Measurements from ENCODE around the gene ANO1. TPM values are rescaled to one million over a fixed set of nuclear protein-coding genes. Genes with fewer than 3 reads are reported as not detected.

The ANO1 gene
- total RNA-seq, 1 donor from 2014 or later: 0.41 TPM

DNA sequence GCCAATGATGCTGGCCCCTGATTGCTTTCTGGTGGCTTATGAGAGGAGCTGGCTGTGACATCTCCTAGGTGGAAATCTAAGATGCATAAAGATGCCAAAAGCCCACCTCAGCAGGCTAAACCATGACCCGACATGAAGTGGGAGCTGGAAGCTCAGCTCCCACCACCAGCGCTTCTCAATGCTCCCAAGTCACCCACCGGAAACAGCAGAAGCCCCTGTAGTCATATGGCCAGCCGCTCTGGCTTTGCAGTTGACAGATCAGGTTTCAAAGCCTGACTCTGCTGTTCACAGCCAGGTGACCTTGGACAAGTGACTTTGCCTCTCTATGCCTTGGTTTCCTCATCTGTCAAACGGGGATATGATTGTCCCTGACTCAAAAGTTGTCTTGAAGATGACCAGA, 29.1 kb upstream of the ANO1 start:
- DNase-seq (ENCODE audit: low spot score in 2 of 2) (no peak), FAIRE-seq (no peak)

DNA sequence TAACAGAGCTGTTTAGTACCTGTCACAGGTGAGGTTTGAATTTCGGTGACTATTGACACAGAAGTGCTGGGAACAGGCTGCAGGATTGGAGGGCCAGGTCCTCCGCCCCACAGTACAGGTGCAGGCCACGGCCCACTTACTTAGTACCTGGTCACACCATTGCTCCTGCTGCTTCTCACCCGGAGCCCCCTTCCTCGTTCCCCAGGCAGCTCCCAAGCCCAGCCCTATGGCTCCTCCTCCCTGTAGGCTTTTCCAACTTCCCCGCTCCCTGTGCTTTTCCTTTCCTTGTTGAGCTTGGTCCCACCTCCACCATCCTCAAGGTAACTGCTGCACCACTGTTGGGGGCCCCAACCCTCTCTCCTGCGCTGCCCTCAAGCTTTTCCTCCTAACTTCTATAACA, 27.9 kb upstream of the ANO1 start:
- no peak for DNase-seq (ENCODE audit: low spot score in 2 of 2)
- FAIRE-seq: no peak

DNA sequence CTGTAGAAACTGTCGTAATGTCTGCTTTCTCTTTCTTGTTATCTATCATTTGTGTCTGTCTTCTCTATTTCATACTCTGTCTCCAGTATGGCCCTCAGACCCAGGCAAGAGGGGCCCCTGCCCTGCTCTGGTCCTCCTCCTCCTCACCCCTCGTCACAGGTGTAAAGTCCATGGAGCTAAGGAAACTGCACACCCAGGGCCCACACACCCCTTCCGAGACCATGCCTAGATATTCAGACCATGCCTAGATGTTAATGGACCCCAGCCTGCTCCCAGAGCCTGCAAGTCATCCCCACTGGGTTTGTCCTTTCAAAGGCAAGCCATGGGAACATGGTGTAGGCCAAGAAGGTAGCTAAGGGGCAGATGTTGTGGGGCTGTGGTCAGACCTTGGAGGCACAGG, 24.1 kb upstream of the ANO1 start:
- no peak for FAIRE-seq

DNA sequence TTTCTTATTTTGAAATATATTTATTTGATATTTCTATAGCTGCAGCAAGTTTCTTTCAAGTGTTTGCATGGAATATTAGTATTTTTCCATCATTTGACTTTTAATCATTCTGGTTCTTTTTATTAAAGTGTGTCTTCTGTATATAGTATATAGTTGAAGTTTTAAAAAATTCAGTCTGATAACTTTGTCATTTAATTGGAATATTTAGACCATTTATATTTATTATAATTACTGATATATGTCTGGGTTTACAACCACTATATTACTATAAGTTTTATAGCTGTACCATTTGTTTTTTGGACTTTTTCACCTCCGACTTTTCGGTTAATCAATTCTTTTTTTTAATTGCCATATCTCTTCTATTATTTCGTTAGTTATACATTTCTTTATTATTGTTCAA, 22.7 kb upstream of the ANO1 start:
- DNase-seq (ENCODE audit: low spot score in 2 of 2) (no peak), FAIRE-seq (peak; percentile 82)

More for the DNA sequence above, 24.1 kb upstream of the ANO1 start:
- no peak for DNase-seq (ENCODE audit: low spot score in 2 of 2)

DNA sequence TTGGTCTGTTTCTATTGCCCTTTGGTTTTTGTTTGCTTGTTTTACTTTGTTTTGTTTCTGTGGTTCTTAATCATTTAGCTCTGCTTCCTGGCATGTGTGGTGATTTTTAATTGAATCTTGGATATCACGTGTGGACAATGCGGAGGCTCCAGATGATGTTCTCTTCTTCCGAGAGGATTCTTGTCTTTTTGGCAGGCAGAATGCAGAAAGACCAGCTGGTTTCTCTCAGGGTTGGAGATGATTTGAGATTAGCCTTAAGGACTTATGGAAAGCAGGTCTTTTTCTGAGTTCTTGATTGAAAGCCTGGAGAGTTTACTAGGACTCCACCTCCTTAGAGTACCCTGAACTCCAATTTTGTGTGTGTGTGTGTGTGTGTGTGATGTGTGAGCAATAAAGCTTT, 21.0 kb upstream of the ANO1 start:
- no peak for FAIRE-seq
- DNase-seq (ENCODE audit: low spot score in 2 of 2): no peak

DNA sequence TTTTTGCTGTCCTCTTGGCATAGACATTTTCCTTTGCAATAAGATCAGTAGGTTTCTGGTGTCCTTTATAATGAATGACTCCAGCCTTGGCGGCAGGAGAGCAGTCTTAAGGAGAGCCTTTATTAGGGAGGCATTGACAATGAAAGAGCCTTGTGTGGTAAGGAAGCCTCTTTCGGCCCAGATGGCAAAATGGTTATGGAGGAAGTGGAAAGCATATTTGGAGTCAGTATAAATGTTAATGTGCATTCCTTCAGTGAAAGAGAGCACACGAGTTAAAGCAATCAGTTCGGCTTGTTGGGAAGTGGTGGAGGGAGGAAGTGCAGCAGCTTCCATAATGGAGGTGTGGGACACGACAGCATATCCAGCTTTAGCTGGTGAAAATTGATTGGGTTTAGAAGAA, 18.1 kb upstream of the ANO1 start:
- no peak for FAIRE-seq

DNA sequence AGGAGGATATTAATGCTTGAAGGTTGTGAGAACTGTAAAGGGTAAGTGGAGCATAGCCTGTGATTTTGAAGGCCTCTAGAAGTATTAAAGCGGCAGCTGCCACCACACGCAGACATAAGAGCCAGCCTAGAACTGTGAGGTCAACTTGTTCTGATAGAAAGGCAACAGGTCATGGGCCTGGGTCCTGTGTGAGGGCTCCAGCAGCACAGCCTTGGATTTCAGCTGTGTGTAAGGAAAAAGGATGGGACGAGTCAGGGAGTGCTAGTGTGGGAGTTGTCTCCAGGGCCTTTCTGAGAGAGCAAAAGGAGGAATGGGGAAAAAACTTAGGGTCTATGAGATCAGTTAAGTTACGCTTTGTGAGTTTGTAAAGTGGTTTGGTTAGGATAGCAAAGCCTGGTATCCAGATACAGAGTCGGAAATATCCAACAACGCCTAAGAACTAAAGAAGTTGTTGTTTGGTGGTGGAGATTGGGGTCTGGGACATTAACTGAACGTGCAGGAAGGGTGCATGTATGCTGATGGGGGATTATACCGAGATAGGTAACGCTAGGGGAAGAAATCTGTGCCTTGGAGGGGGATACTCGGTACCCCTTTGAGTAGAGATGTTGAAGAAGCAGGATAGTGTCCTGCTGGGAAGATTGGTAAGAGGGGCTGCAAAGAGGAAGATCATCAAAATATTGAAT, 17.4 kb upstream of the ANO1 start:
- DNase-seq (ENCODE audit: low spot score in 2 of 2) (no peak), FAIRE-seq (no peak)

More for the DNA sequence above, 18.1 kb upstream of the ANO1 start:
- no peak for DNase-seq (ENCODE audit: low spot score in 2 of 2)

DNA sequence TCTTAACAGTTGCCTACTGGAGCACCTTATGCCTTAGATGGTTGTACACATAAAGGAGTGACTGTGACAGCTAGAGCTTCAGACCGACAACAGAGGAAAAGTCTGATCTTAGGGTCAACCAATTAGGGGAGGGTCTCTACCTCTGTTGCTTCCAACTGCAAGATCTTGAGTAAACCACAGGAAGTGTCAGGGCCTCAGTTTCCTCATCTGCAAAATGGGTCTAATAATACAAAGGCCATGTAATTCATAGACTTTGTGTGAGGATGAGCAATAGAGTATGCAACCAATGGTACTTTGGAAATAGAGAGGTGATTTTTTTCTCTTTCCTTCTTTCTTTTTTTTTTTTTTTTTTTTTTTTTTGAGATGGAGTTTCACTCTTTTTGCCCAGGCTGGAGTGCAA, 16.4 kb upstream of the ANO1 start:
- FAIRE-seq: no peak
- DNase-seq (ENCODE audit: low spot score in 2 of 2): no peak

DNA sequence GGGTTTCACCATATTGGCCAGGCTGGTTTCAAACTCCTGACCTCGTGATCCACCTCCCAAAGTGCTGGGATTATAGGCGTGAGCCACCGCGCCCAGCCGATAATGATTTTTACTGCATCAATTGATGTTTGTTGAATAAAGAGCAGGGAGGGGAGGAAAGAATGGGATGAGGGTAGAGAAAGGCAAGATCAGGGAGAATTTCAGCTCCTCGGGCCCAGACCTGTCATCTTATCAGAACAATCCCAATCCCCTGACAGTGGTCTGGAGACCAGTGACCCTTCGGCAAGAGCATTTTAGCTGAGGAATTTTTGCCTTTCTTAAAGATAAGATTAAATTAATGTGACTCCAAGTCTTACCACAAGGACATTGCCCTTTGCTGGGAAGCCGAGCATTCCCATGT, 15.0 kb upstream of the ANO1 start:
- FAIRE-seq: no peak

DNA sequence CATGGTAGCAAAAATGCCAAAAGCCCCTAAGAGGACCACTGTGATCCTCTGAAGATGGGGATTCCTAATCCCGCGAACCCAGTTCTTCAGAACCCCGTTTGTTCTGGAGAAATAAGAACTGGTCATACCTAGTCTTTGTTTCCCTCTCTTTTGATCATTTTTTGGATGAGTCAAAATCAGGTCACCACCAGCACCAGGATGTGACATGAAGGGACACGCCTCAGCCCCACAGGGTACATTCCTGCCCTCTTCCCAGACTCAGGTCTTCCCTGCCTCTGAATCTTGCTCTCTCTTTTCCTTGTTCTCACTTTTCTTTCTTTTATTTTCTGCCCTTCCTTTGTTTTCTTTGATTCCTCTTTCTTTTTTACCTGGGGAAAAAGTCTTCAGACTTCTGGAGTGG, 14.6 kb upstream of the ANO1 start:
- DNase-seq (ENCODE audit: low spot score in 2 of 2) (no peak), FAIRE-seq (no peak)

More for the DNA sequence above, 15.0 kb upstream of the ANO1 start:
- no peak for DNase-seq (ENCODE audit: low spot score in 2 of 2)

DNA sequence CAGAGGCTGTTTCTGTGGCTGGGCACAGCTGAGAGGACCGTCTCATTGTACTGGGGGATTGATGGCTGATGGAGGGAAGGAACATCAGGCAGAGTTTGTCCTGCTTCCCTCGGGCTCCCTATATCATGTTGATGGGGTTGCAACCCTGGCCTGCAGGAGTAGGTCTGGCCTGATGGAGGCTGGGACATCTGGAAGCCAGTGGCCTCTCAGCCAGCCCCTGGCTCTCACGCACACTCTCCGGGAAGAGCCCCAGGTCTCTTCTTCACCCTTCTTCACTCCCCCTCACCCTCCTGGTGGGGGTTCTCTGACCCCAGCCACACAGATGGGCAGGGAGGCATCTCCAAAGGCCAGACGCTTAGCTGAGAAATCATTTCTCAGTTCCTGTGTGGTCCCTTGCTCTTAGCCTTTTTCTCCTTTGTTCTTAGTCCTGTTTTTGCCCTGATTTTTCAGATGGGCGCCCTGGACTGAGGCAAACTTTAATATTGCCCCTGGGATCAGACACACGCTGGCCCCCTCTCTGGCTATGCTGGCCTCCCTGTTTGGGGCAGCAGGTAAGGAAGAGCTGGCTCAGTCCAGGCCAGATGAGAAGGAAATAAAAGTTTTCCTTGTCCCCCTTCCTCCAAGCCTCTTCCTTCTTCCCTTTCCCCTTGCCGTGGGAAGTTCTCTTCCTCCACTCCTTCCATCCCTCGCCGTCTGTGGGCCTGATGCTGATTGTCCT, 13.9 kb upstream of the ANO1 start:
- FAIRE-seq (no peak), DNase-seq (ENCODE audit: low spot score in 2 of 2) (no peak)

DNA sequence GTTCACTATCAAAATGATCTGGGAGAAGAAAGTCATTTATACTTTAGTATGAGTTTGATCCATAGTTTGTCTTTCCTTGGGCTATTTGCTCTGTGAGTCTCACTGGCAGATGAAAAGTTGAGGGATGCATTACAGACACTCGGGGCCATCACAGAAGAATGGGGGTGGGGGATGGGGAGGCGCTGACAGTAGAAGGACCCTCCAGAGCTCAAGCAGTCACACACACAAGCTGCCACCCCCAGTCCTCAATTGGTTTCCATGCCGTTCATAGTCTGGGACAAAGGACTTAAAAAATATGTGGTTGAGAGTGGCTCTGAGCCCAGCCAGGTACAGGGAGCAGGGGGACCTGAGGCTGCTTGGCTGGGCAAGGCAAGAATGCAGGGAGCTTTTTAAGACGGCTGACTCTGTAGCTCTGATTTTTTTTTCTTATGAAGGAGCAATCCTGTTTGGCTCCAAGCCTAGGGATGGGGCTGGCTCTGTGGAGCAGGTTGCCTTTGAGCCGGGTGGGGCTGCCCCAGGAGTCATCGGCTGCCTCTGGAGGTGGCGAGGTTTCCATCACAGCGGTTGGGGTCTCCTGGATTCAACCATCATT, 13.3 kb upstream of the ANO1 start:
- no peak for FAIRE-seq
- DNase-seq (ENCODE audit: low spot score in 2 of 2): no peak

DNA sequence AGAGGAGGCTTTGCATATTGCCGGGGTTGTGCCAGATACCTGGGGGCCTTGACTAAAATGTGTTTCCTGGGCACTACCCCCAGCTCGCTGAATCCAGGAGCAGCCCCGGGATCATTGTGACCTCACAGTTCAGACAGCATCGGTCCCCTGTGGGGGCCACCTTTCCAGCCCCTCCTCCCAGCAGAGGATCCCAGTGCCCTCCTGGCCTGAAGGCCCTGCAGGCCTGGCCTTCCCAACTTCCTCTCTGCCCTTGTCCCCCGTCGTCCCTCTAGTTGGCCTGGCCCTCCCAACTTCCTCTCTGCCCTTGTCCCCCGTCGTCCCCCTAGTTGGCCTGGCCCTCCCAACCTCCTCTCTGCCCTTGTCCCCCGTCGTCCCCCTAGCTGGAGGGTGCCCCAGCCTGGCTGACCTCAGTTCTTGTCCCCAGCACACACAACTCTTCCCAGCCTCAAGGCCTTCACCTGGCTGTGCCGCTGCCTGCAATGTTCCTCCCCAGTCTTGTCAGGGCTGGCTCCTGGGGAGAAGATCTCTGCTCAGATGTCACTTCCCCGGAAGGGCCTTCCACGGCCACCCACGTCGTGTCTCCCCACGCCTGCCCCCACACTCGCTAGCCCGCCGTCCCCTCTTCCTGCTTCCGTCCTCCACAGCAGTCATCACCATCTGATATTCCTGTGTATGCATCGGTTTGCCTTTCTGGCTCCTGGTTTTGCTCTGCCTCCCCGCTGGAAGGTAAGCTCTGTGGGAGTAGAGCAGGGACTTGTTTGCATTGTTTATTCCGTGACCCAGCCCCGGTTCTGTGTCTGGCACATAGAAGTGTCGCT, 12.6 kb upstream of the ANO1 start:
- no peak for FAIRE-seq
- DNase-seq (ENCODE audit: low spot score in 2 of 2): no peak

DNA sequence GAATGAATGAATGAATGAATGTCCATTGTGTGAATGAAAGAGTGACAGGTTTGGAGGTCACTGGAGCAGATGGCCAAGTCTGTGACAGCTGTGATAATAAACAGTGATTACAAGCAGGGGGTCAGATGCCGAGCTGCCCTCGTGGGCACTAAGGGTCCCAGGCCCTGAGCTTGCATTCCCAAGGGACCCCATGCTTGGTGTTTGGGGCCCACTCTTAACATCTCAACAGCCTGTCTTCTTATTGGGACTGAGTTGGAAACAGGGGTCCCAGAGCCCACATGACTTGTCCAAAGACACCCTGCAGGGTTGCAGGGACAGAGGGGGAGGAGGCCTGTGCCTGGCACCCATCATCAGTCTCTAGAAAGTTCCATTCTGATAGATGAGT, 12.0 kb upstream of the ANO1 start:
- FAIRE-seq (no peak), DNase-seq (ENCODE audit: low spot score in 2 of 2) (no peak)

DNA sequence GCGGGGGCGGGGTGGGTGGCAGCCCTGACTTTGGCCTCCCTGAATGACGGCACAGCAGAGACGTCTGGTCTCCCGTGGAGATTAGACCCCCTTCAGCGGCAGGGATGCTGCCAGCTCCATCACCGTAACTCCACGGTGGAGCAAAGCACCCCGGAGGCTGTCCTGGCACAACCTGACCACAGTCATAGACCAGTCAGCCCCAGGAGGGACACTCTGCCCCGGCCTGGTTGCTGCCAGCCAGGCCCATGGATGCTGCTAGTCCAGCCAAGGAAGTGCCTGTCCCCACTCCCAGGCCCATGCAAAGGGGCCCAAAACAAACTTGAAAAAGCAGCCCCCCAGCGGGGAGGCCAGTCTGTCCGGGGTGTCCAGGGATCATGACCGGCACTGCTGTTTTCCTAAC, 11.5 kb upstream of the ANO1 start:
- no peak for DNase-seq (ENCODE audit: low spot score in 2 of 2)
- no peak for FAIRE-seq

DNA sequence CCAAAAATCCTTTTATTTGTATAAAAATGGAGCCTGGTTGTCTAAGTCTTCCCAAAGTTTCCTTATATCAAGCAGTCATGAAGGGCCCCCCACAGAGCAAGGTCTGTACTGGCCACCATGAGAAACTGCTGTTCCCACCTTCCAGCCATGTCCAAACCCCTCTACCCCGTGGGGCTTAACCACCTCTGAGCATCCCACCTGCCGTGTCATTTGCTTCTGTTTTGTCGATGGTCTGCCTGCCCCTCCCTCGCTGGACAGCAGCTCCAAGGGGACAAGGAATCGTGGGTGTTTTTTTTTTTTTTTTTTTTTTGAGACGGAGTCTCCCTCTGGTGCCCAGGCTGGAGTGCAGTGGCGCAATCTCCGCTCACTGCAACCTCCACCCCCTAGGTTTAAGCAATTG, 11.1 kb upstream of the ANO1 start:
- DNase-seq (ENCODE audit: low spot score in 2 of 2) (no peak), FAIRE-seq (no peak)

DNA sequence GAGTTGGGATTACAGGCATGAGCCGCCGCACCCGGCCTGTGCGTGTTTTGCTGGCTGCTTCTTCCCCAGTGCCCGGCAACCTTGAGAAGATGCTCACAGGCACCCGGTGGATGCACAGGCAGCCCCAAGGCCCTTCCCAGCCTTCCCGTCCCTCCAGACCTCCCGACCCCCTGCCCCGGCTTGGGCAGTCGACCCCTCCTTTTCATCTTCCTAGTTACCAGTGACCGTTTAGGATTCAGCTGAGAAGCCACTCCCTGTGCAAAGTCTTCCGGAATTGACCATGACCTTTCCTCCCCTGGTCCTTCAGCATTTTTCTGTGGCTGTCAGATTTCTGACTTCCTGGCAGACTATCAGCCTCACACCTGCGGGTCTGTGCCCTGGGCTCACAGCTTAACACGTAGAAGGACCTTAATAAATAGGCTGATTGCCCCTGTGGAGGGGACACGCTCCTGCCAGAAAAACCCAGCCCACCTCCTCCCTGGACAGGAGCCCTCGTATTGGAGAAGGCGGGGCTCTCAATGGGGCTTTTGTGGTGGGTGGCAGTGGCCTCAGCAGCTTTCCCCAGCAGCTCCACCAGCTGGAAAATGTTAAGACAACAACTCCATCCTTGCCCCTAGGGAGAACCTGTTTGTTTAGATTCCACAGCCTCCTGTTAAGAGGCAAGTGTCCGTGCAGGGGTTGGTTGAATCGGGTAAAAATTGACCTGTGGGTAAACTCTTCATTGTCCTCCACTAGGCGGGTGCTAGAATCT, 10.4 kb upstream of the ANO1 start:
- DNase-seq (ENCODE audit: low spot score in 2 of 2) (no peak), FAIRE-seq (no peak)

DNA sequence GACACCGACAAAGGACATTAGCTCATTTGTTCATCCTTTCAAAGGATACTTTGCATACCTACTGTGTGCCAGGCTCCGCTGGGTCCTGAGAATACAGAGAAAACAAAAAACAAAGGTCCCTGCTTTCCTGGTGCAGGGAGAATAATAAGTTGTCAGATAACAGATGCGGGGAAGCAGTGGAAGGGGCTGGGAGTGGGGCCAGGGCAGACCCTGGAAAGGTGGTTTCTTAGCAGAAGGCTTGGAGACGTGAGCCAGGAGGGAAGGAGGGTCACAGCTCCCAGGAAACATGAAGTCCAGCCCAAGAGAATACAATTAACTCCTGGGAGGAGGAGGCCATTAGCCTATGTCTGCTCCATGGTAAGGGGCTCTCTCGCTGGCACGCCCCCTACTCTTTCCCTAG, 9.8 kb upstream of the ANO1 start:
- FAIRE-seq: no peak
- DNase-seq (ENCODE audit: low spot score in 2 of 2): no peak

DNA sequence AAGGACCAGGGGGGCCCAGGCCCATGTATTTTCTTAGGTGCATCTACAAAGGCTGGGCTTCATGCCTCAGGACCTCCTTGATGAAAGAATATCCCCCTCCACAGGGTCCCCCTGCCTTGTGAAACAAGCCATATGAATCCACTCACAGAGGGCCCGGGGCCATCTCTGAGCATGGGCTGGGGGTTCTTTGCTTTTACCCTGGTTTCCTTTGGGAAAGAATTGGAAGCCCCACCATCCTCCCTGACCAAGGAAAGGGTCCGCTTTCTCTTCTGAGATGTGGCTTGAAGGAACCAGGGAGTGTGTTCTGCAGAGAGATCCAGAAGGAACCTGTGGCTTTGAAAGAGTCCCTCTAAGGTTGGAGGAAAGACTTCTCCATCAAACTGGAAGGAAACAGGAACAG, 9.2 kb upstream of the ANO1 start:
- FAIRE-seq (no peak), DNase-seq (ENCODE audit: low spot score in 2 of 2) (no peak)

DNA sequence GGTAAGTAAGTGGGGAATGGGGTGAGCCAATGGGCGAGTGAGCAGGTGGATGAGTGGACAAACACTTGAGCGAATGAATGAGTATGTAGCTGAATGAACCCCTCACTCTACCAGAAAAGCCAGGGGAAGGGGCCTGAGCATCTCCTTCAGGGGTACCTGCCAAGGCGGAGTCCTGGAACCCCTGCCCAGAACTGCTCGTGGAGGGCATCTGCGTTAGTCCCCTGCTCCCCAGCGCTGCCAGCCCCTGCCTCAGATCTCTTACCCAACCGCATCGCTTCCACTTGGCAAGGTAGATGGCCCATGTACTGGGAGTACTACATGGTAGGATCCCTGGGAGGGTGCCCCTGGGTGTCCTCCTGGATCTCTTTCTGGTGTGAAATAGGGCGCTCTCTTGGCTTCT, 7.4 kb upstream of the ANO1 start:
- FAIRE-seq (no peak), DNase-seq (ENCODE audit: low spot score in 2 of 2) (no peak)

DNA sequence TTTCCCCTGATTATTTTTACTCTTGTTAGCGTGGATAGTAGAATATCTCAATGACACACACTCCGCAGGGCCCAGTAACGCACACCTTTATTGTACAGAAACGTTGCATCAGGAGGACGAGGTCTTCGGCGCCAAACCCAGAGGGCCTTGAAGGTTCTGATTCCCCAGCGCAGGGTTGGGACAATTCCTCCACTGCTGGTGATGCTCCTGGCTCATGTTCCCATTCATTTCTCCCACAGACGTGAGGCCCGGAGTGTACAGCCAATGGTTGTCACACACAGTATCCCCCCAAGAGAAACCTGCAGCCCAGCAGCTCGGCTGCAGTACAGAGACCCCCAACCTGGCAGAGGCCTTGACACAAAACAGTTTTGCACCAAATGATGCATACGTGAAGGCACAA, 6.1 kb upstream of the ANO1 start:
- FAIRE-seq (no peak), DNase-seq (ENCODE audit: low spot score in 2 of 2) (no peak)

All from frontal cortex (tissue), 4 donors.